ENCODE data around the gene SORL1-AS1.

Gene SORL1-AS1

GRCh38 chr11:121474680-121475079 lies 21.9 kb upstream of the SORL1-AS1 start:
- DNase-seq = no peak

- no peak for DNase-seq
These were observed 20.5 kb upstream of the SORL1-AS1 start for GRCh38 chr11:121473064-121473777.

- DNase-seq = no peak
These were observed 19.5 kb upstream of the SORL1-AS1 start for GRCh38 chr11:121472312-121472711.

- no peak for DNase-seq
These were observed 18.4 kb upstream of the SORL1-AS1 start for GRCh38 chr11:121471167-121471566.

- no peak for DNase-seq
These were observed 17.1 kb upstream of the SORL1-AS1 start for GRCh38 chr11:121469910-121470309.

GRCh38 chr11:121467965-121468364 lies 15.2 kb upstream of the SORL1-AS1 start:
- DNase-seq = no peak

GRCh38 chr11:121467471-121467870 lies 14.7 kb upstream of the SORL1-AS1 start:
- no peak for DNase-seq

- peak; percentile 91 for DNase-seq
These were observed 13.5 kb upstream of the SORL1-AS1 start for GRCh38 chr11:121466063-121466794.

GRCh38 chr11:121465709-121466062 lies 12.9 kb upstream of the SORL1-AS1 start:
- DNase-seq = no peak

- DNase-seq = no peak
These were observed 11.7 kb upstream of the SORL1-AS1 start for GRCh38 chr11:121464352-121464946.

GRCh38 chr11:121463689-121464335 lies 11.0 kb upstream of the SORL1-AS1 start:
- DNase-seq = no peak

- DNase-seq = no peak
These were observed 9.1 kb upstream of the SORL1-AS1 start for GRCh38 chr11:121461843-121462242.

GRCh38 chr11:121460941-121461514 lies 8.3 kb upstream of the SORL1-AS1 start:
- DNase-seq = no peak

GRCh38 chr11:121459413-121460017 lies 6.7 kb upstream of the SORL1-AS1 start:
- peak; percentile 59 for DNase-seq

- no peak for DNase-seq
These were observed 5.8 kb upstream of the SORL1-AS1 start for GRCh38 chr11:121458551-121458950.

GRCh38 chr11:121456816-121457431 lies 4.2 kb upstream of the SORL1-AS1 start:
- DNase-seq = no peak

GRCh38 chr11:121456151-121456550 lies 3.4 kb upstream of the SORL1-AS1 start:
- DNase-seq = no peak

- DNase-seq = no peak
These were observed 2.3 kb upstream of the SORL1-AS1 start for GRCh38 chr11:121455115-121455514.

- no peak for DNase-seq
These were observed 977 bp upstream of the SORL1-AS1 start for GRCh38 chr11:121453589-121454299.

GRCh38 chr11:121451986-121452608 lies 670 bp downstream of the SORL1-AS1 start, which contains the start of gene SORL1:
Gene SORL1 (plus strand): TSS chr11:121452314. CDS start chr11:121452332, 18 bp downstream.
- DNase-seq = peak; percentile 90

Data from NCI-H526 treated with DMSO at 0.1 percent for 48 hours (cell line).